SIG-M5 (cell line): ENCODE measurements around the gene PTDSS2.
"Not testable (repeated sequence)": the region's sequence is repeated elsewhere in the genome, so short reads cannot be mapped to it uniquely, and the experiment has no call there.

ENCODE experiments used
- DNase-seq: peaks from one replicate; lab custom pipeline; 2025; lab: John Stamatoyannopoulos, UW

PTDSS2 gene

GRCh38 chr11:468493-468892 is 18.4 kb downstream of the PTDSS2 start:
- DNase-seq, result no peak

GRCh38 chr11:469026-469683 is 19.1 kb downstream of the PTDSS2 start:
- not testable (repeated sequence) for DNase-seq

GRCh38 chr11:469684-470560 is 19.8 kb downstream of the PTDSS2 start:
- no peak for DNase-seq

- no peak for DNase-seq
These were observed 21.5 kb downstream of the PTDSS2 start for GRCh38 chr11:471468-472145.

DNA sequence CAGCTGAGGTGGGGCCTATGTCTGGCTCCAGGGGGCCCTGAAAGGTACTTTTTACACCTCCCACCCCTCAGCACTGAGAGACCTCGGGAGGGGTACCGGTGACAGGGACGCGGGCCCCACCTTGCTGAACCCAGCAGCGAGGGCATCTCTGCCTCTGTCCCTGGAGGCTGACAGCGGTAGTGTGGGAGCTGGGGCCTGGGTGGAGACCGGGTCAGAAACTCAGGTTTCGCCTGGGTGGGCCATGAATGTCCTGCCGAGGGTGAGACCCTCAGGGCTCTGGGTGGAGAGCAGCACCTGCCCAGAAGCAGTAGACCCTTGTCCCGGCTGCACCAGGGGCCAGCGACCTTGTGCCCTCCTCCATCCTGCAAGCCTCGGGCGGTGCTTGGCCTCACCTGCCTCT is 22.2 kb downstream of the PTDSS2 start:
- no peak for DNase-seq

GRCh38 chr11:472816-473215 is 22.7 kb downstream of the PTDSS2 start:
- DNase-seq, result no peak

- DNase-seq, result no peak
These were observed 23.3 kb downstream of the PTDSS2 start for GRCh38 chr11:473415-473814.

DNA sequence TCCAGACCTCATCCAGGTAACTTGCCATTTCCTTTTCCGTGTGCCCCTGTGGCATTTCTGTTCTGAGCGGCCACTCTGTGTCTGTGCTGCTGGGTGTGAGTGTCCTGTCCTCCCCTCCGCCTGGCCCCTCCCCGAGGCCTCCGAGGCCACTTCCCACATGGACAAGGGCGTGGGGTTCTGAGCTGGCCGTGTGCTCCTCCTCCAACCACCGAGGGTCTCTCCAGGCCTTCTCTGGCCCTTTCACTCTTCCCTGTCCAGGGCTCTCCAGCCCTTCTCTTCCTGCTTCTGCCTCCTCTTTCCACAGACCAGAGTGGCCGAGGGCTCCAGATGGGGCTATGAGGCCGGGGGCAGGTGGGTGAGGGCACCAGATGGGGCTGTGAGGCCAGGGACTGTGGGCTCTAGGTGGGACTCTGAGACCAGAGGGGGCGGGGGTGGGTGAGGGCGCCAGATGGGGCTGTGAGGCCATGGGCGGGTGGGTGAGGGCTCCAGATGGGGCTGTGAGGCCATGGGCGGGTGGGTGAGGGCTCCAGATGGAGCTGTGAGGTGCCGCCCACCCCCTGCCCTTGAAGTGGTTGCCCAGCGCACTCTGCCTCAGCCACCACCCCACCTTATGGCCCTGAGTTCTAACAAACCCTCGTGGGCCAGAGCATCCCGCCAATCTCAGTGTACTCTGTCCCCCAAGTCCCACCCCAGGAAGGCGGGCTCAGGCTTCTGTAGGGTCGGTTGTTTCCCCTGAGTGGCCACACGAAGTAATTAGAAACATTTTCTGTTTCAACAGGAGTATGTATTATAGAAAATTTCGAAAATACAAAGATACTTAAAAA is 24.1 kb downstream of the PTDSS2 start:
- DNase-seq, result no peak

GRCh38 chr11:474914-475506 is 24.9 kb downstream of the PTDSS2 start:
- no peak for DNase-seq

DNA sequence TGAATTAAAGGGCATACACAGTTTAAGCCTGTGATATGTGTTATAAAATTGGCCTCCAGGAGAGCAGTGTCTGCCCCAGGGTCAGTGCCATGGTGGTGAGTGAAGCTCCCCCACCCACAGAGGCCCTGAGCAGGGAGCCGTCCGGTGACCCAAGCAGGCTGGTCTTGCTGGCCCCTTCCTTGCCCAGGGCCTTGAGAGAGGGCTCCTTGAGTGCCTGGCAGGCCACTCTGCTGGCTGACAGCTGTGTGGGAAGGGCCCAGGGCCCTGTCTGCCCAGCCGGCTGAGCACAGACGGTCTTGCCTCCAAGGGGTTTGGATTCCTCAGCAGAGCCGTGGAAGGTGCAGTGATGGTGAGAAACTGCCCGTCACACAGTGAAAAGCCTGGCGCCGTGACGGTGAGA is 25.9 kb downstream of the PTDSS2 start:
- DNase-seq, result no peak

GRCh38 chr11:476416-476815 is 26.3 kb downstream of the PTDSS2 start:
- no peak for DNase-seq

DNA sequence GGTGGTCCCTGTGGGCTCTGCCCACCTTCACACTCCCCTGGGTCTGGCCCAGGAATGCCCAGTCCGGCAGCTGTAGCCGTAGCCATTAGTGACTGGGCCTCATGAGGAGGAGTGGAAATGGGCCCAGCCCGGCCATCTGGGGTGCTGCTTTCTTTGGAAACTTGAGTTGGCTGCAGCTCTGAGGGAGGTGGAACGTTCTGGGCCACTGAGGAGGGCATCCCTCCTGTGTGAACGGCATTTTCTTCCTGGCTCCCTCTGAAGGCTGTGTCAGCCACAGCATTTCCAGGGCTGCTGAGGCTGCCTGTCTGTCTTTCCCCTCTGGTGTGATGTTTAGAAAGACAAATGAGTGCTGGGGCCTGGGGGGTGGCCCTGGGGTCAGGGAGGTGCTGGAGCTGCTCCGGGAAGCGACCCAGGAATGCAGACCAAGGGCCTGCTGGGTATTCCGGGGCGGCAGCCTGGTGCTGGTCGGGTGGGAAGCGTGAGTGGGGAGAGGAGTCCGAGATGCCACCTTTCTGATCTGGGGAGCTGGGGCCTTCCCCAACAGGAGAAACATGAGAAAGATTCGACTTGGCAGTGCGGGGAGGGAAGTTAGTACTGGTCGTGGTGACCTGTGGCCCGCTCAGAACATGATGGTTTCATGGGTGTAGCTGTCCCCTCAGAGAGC is 27.1 kb downstream of the PTDSS2 start:
- DNase-seq, result no peak

GRCh38 chr11:479311-479710 is 29.2 kb downstream of the PTDSS2 start:
- no peak for DNase-seq

GRCh38 chr11:484616-485015 is 34.5 kb downstream of the PTDSS2 start:
- no peak for DNase-seq

DNA sequence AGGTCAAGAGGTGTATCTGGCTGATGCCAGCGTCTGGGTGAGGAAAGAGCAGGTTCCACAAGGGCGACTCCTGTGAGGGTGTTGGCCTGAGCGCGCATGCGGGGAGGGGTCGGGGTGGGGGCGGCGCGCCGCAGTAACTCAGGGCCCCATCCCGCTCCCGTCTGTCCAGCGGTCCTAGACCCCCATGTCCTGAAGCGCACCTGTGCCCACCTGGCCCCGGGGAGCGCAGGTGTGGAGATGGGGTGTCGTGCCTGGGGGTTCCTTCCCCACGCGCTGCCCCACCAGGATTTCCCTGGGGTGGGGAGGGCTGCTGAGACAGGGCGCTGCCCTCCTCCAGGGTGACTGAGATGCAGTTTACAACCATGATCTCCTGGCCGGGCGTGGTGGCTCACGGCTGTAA is 36.1 kb downstream of the PTDSS2 start:
- no peak for DNase-seq

DNA sequence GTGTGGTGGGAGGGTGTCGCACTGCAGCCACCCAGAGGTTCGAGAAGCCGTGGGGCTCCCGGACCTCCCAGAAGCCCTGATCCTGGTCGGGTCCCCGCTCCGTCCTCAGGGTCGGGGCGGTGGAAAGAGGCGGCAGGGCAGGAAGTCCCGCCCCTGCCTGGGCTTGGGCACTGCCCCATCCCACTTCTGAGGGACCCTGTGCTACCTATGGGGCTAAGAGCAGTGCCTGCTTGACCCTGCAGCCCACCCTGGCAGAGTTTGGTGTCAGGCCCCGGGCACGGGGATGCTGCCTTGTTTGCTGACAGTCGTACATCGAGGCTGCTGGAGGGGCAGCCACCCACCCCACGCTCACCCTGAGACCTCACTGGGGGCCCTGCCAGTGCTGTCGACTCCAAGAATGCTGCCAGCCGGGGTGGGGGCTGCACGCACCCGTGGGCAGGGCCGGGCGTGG is 37.5 kb downstream of the PTDSS2 start:
- no peak for DNase-seq

- DNase-seq, result no peak
These were observed 38.0 kb downstream of the PTDSS2 start for GRCh38 chr11:488062-488461.

DNA sequence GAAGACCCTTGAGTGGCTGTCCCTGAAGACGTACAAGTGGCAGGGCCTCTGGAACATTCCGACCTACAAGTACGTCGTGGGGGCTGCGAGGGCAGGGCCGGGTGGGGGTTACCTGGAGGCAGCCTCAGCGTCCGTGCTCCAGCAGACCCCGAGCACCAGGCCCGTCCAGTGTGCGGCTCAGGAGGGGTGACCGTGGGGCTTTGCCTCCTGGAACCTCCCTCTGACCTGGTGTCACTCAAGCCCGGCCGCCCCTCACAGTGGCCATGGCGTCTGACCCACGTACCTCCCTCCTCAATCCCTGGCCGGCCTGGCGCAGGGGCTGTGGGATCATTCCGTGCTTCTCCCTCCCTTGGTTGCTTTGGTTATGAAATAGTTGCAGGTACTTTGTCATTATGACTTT is 38.5 kb downstream of the PTDSS2 start:
- DNase-seq, result no peak

DNA sequence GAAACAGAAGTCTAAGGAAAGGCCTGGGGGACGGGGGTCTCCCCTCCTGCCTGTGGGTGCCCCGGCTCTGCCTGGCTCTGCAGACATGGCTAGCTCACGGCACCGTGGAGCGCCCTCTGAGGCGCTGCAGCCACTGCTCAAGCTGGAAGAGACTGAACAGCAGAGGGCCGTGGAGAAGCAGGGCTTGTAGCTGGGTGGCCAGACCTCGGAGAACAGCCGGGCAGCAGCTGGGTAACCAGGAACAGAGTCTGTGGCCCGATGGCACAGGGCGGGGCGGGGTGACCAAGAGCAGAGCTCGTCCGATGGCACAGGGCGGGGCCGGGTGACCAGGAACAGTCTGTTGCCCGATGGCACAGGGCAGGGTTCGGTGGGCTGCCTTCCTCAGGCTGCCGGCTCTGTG is 38.9 kb downstream of the PTDSS2 start:
- no peak for DNase-seq

DNA sequence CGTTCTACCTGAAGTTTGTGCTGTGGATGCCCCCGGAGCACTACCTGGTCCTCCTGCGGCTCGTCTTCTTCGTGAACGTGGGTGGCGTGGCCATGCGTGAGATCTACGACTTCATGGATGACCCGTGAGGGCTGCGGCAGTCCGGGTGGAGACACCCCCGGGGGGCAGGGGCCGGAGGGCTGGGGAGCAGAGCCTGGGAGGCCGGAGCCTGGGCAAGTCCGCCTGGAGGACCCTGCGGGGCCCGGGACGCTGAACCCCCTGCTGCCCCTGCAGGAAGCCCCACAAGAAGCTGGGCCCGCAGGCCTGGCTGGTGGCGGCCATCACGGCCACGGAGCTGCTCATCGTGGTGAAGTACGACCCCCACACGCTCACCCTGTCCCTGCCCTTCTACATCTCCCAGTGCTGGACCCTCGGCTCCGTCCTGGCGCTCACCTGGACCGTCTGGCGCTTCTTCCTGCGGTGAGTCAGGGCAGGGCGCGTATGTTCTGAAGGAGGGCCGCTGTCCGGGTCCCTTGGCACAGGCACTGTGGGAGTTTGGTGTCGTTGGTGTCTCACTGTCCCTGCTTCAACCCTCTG is 39.6 kb downstream of the PTDSS2 start:
- DNase-seq, result no peak
